Motor neuron (in vitro differentiated cells): ENCODE measurements around the gene RMI2. TPM values are rescaled to one million over a fixed set of nuclear protein-coding genes. Genes with fewer than 3 reads are reported as not detected.

Source experiments
- ATAC-seq, 8 experiments: fragments of 200-7000 bp; cut with Tn5 transposase; replicated peaks in 6 of 8; 2 replicates each; pipeline ENCODE4 v1.8.0; 2021; ENCODE audit warnings: mild to moderate bottlenecking in 8 of 8, moderate library complexity in 8 of 8
- H3K27ac ChIP-seq, 2 donors: fragments of 250-450 bp; sonication (Bioruptor Pico); 2 replicates each; pipeline ENCODE4 v1.9.0; 2021; ENCODE audit warnings: antibody characterized with exemption in 2 of 2, mild to moderate bottlenecking in 2 of 2, moderate library complexity in 1 of 2
- H3K4me1 ChIP-seq, 2 donors: fragments of 250-450 bp; sonication (Bioruptor Pico); replicated peaks in 1 of 2; 2 replicates each; pipeline ENCODE4 v1.6.1; 2021; ENCODE audit warnings: antibody characterized with exemption in 2 of 2, mild to moderate bottlenecking in 2 of 2, moderate library complexity in 1 of 2
- H3K4me3 ChIP-seq, 5 donors: fragments of 250-450 bp; sonication (Bioruptor Pico); 2 replicates each; pipeline ENCODE4 v1.9.0; 2021; ENCODE audit warnings: antibody characterized with exemption in 5 of 5, mild to moderate bottlenecking in 5 of 5, moderate library complexity in 4 of 5
- WGBS, 10 experiments: fragments of 450-650 bp; shearing (Covaris generic); methylation state at CpG; one replicate each; pipeline ENCODE4 v1.0.0; 2022; 5-methylcytosine and 5-hydroxymethylcytosine counted together
- in situ Hi-C, 9 experiments: fragments of 400-800 bp; cut with MboI; loops; one replicate each; pipeline ENCODE4 v1.15.0; 2021; ENCODE audit warnings: low sequenced_read_pairs in 9 of 9, low pct_unique_long_range_greater_than_20kb in 2 of 9; ENCODE audit not compliant: unreplicated experiment in 9 of 9
- total RNA-seq, 8 experiments: library from RNA; unstranded; fragments of 300-600 nt; gene quantifications; 2 replicates each; pipeline versions ENCODE4 v1.2.3 to v1.2.4, GENCODE V29; 2022

Gene RMI2
- total RNA-seq, 8 experiments from 2014 or later: 1.6 to 22.7 (median 5.2) TPM

- 18 to 100% (median 50%) methylated on average over 1 to 4 of the region's 22 CpGs; no CpG with 5 or more reads in 5 of the 10 experiments for WGBS, 10 experiments
- Histone ChIP-seq H3K4me3 (no peak overlapping the region), H3K27ac (no peak overlapping the region), H3K4me1 (peaks cover 24 to 25% of the 10 kb centered on the region in 2 donors)
- peak in 3 of 8 experiments; percentile 34 to 77 (median 68) for ATAC-seq
- in situ Hi-C loops: loop anchor here in 5 of 9 experiments (25.0 kb wide), 4 partner anchors 325 to 675 kb away; no protein-coding TSS in a partner anchor
Observed at GRCh38 chr16:11386791-11387546, 41.7 kb downstream of the RMI2 start.

GRCh38 chr16:11389083-11389482 is 43.8 kb downstream of the RMI2 start:
- H3K4me1 ChIP-seq: peaks cover 24 to 25% of the 10 kb centered on the region in 2 donors
- no peak for ATAC-seq
- 29 to 92% (median 66%) methylated on average over 1 to 4 of the region's 7 CpGs; no CpG with 5 or more reads in 3 of the 10 experiments for WGBS, 10 experiments
- in situ Hi-C loops: loop anchor here in 5 of 9 experiments (25.0 kb wide), 4 partner anchors 323 to 673 kb away; no protein-coding TSS in a partner anchor
- H3K27ac ChIP-seq: no peak overlapping the region
- no peak overlapping the region for H3K4me3 ChIP-seq

- ATAC-seq: no peak
- no peak overlapping the region for H3K27ac ChIP-seq
- WGBS, 10 experiments: 43 to 100% (median 83%) methylated on average over 1 to 14 of the region's 27 CpGs; no CpG with 5 or more reads in 1 of the 10 experiments
- in situ Hi-C loops: loop anchor here in 5 of 9 experiments (10.0 to 25.0 kb wide), 5 partner anchors 322 to 672 kb away; no protein-coding TSS in a partner anchor
- peaks cover 24 to 25% of the 10 kb centered on the region in 2 donors for H3K4me1 ChIP-seq
- no peak overlapping the region for H3K4me3 ChIP-seq
Observed at GRCh38 chr16:11389631-11390565, 44.6 kb downstream of the RMI2 start.

GRCh38 chr16:11390573-11391495 is 45.6 kb downstream of the RMI2 start:
- peak in 7 of 8 experiments; percentile 15 to 96 (median 91) for ATAC-seq
- in situ Hi-C loops: loop anchor here in 5 of 9 experiments (10.0 to 25.0 kb wide), 5 partner anchors 321 to 671 kb away; no protein-coding TSS in a partner anchor
- Histone ChIP-seq H3K27ac (peak overlapping the region; percentile 62 to 69), H3K4me3 (no peak overlapping the region), H3K4me1 (peaks cover 24 to 25% of the 10 kb centered on the region in 2 donors)
- 0 to 86% (median 18%) methylated on average over 1 to 4 of the region's 15 CpGs; no CpG with 5 or more reads in 4 of the 10 experiments for WGBS, 10 experiments

GRCh38 chr16:11391576-11391975 is 46.3 kb downstream of the RMI2 start:
- no peak for ATAC-seq
- H3K27ac ChIP-seq: peak overlapping the region; percentile 62 to 69
- WGBS, 10 experiments: 60 to 86% (median 74%) methylated on average over 1 to 2 of the region's 12 CpGs; no CpG with 5 or more reads in 6 of the 10 experiments
- peaks cover 25 to 27% of the 10 kb centered on the region in 2 donors for H3K4me1 ChIP-seq
- in situ Hi-C loops: loop anchor here in 5 of 9 experiments (10.0 to 25.0 kb wide), 5 partner anchors 321 to 671 kb away; no protein-coding TSS in a partner anchor
- no peak overlapping the region for H3K4me3 ChIP-seq

GRCh38 chr16:11392041-11392581 is 46.9 kb downstream of the RMI2 start:
- WGBS, 10 experiments: 78% methylated on average over 3 of the region's 19 CpGs; no CpG with 5 or more reads in 9 of the 10 experiments
- Histone ChIP-seq H3K4me3 (no peak overlapping the region), H3K27ac (no peak overlapping the region), H3K4me1 (peaks cover 25 to 28% of the 10 kb centered on the region in 2 donors)
- in situ Hi-C loops: loop anchor here in 5 of 9 experiments (10.0 to 25.0 kb wide), 5 partner anchors 320 to 670 kb away; no protein-coding TSS in a partner anchor
- no peak for ATAC-seq

GRCh38 chr16:11393366-11393765 is 48.1 kb downstream of the RMI2 start:
- 58 to 100% methylated on average over 2 of the region's 11 CpGs; no CpG with 5 or more reads in 8 of the 10 experiments for WGBS, 10 experiments
- H3K27ac ChIP-seq: no peak overlapping the region
- in situ Hi-C loops: loop anchor here in 5 of 9 experiments (10.0 to 25.0 kb wide), 5 partner anchors 319 to 669 kb away; no protein-coding TSS in a partner anchor
- peaks cover 24 to 27% of the 10 kb centered on the region in 2 donors for H3K4me1 ChIP-seq
- ATAC-seq: no peak
- H3K4me3 ChIP-seq: no peak overlapping the region

- no peak overlapping the region for H3K4me3 ChIP-seq
- 38 to 97% (median 74%) methylated on average over 1 to 7 of the region's 10 CpGs; no CpG with 5 or more reads in 3 of the 10 experiments for WGBS, 10 experiments
- H3K27ac ChIP-seq: no peak overlapping the region
- H3K4me1 ChIP-seq: peaks cover 19 to 20% of the 10 kb centered on the region in 2 donors
- in situ Hi-C loops: loop anchor here in 5 of 9 experiments (10.0 to 25.0 kb wide), 5 partner anchors 318 to 668 kb away; no protein-coding TSS in a partner anchor
- no peak for ATAC-seq
Observed at GRCh38 chr16:11393861-11394592, 48.8 kb downstream of the RMI2 start.

GRCh38 chr16:11394593-11394960 is 49.3 kb downstream of the RMI2 start:
- no peak overlapping the region for H3K4me3 ChIP-seq
- H3K27ac ChIP-seq: no peak overlapping the region
- peaks cover 19% of the 10 kb centered on the region in 2 donors for H3K4me1 ChIP-seq
- in situ Hi-C loops: loop anchor here in 5 of 9 experiments (10.0 to 25.0 kb wide), 5 partner anchors 318 to 668 kb away; no protein-coding TSS in a partner anchor
- 38 to 83% (median 71%) methylated on average over 1 to 3 of the region's 3 CpGs; no CpG with 5 or more reads in 5 of the 10 experiments for WGBS, 10 experiments
- no peak for ATAC-seq

GRCh38 chr16:11395008-11395948 is 50.0 kb downstream of the RMI2 start:
- no peak overlapping the region for H3K27ac ChIP-seq
- WGBS, 10 experiments: 20 to 100% (median 73%) methylated on average over 2 to 17 of the region's 22 CpGs; no CpG with 5 or more reads in 3 of the 10 experiments
- ATAC-seq: no peak
- in situ Hi-C loops: loop anchor here in 5 of 9 experiments (10.0 to 25.0 kb wide), 5 partner anchors 317 to 667 kb away; no protein-coding TSS in a partner anchor
- H3K4me3 ChIP-seq: no peak overlapping the region
- peaks cover 17 to 18% of the 10 kb centered on the region in 2 donors for H3K4me1 ChIP-seq
